HG03135 (cell line): ENCODE results near the gene DIO2.

Source experiments
- ATAC-seq: cut with Tn5 transposase; IDR thresholded peaks from one replicate; pipeline ENCODE4 v1.9.1; 2021; ENCODE audit warnings: mild to moderate bottlenecking, moderate library complexity; ENCODE audit not compliant: unreplicated experiment

Gene DIO2

DNA sequence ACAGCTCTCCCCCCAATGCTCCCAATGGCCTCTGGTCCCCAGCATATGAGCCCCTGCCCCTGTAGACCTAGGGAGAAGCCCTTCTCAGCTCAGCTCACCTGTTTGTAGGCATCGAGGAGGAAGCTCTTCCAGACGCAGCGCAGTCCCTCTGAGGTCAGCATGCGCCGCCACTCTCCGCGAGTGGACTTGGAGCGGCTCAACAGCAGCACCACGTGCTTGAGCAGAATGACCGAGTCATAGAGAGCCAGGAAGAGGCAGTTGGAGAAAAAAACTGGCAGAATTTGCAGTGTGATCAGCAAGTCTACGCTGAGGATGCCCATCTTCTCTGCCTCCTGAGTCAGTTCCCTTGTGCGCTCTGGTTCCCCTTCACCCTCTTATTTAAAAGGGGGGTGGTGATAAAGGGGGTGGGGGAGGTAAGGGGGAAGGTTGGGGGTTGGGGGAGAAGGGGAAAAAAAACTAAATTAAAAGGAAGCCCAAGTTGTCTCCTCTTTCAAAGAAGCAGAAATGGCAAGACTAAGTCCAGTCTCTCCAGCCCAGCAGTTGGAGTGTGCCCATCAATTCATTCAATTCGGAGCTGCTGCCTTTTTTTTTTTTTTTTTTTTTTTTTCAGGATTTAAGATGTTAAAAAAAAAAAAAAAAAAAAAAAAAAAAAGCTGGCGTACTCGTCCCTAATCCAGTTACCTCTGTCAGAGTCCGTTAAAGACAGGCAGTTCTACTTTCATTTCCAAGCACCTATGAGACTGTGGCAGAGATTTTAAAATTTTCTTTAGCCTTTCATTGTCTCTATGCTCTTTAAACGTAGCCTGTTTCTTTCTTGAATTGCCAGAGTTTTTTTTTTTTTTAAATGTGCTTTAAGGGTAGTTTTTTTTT lies at the start of gene DIO2:
TSS of gene DIO2 (minus strand) at position 352 of the 870 bp plus-strand sequence. CDS start at position 320, 32 bp downstream.
- ATAC-seq: no peak

DNA sequence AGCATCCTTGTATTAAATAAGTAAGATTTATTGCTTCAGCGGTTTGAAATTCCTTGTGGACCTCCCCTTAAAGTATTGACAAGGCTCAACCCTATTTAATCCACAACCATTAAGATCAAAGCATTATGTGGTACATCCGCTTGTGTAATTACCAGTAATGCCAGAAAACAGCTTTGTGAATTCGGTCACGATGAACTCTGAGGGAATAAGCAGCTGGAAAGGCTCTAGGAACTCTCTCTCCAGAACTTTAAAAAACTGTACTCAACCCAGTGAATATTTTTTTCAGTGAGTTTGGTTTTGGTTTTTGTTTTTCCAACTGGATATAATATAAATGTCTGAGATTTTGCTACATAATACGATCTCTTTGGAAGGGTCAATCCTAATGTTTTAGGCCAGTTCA lies 49.3 kb upstream of the DIO2 start:
- ATAC-seq: no peak

DNA sequence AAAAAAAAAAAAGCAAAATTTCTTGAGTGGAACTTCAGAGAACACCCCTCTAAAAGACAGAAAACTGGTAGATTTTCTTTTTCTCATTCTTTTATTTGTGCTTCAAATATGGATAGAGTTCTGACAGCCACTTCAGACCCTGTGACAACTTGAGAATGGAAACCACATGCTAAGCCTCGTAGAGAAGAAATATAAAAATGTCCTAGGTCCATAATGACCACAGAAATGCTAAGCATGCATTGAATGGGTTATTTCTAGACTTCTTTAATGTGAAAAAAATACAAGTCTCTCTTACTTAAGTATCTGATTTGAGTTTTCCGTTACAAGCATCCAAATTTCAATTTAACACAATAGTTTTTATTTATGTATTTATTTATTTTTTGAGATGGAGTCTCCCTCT lies 28.3 kb upstream of the DIO2 start:
- ATAC-seq: no peak

DNA sequence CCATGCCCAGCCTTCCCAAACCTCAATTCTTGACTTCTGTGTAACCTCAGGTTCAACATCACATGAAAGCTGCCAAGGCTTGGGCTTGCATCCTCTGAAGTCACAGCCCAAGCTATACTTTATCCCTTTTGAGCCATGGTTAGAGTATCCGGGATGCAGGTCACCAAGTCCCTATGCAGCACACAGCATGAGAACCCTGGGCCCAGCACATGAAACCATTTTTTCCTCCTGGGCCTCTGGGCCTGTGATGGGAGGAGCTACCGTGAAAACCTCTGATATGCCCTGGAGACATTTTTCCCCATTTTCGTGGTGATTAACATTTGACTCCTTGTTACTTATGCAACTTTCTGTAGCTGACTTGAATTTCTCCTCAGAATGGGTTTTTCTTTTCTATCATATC lies 25.8 kb upstream of the DIO2 start:
- no peak for ATAC-seq

DNA sequence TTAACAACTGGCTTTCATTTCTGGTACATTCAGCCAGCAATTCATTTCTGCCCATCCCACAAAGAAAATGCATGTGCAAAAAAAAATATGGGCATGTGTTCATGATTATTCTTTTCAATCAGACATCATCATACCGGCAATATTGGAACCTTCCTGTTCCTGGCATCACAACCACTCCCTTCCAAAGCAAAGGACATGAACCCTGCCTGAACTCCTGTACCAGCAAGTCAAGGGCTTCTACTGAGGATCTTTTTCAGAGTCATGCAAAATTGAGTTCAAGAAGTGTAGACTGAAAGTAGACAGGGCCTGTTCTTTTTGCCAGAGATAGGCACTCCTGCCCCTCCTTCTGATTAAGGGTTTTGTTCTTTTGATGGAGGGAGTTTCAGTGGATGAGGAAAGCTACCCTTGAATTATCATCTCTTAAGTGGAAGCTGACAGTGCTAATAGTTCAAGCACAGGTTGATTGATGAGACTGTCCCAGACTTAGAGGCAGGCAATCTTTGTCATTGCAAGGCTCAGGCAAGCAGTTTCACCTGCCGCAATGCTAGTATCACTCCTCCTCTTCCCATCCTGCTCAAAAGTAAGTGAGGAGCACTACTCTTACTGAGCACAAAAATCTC lies 22.3 kb upstream of the DIO2 start:
- ATAC-seq: no peak

DNA sequence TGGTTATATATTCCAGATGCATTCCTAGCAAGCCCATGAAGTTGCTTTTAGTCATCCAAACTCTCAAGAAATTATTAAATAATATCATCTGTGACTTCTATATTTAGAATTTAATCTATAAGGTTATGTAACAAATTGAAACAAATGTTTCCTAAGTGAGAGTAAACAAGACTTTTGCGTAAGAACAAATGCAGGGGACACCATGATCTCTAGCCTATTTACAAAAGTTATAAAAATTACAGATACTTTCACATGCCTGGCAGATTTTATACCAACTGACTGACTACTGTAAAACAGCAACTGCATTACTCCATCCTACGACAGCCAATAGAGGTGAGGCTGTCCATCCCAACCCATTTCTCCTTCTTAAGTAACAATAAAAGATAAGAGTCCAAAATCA lies 20.4 kb upstream of the DIO2 start:
- ATAC-seq: no peak

DNA sequence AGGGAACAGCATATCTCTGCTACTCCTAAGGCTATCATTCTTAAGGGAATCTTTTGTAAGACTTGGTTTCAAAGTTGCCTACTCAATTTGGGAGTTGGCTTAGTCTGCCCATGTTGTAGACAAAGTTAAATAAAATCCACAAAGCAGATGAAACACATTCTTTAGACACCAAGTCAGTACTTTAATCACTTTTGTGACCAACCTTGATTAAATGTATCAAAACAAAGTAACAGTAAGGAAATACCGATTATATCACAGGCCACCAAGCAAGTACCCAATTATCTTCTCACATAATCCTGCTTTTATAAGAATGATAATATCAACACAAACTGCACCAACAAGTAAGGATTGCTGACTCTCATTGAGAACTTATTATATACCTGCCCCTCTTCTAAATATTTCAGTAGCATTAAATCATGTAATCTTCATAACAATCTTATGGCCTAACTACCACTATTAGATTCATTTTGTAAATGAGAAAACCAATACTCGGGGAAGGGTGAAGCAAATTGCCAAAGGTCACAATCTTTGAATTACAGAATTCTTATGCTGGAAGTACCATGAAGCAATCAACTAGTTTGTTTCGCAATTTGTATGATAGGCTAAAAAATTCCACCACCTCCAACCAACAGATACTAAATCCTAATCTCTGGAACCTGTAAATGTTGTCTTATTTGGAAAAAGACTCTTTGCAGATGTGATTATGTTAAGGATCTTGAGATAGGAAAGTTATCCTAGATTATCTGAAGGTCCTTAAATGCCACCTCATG lies 12.6 kb upstream of the DIO2 start:
- no peak for ATAC-seq

DNA sequence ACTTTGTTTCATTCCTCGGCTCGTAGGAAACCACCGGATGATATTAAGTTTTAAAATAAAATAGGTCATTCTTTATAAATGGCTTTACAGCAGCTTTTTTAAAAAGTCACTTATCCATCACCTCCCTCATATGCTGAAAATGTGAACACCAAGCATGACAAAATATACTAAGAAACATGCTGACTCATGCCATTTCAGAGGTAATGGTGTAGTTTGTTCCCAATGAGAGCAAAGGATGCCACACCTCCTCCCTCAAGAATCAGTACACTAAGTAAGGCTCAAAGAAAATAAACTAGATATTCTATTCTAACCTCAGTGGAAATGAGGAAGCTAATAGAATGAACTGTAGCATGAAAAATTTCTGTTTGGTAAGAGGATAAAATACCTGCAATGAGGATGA lies 5.5 kb upstream of the DIO2 start:
- ATAC-seq: no peak

DNA sequence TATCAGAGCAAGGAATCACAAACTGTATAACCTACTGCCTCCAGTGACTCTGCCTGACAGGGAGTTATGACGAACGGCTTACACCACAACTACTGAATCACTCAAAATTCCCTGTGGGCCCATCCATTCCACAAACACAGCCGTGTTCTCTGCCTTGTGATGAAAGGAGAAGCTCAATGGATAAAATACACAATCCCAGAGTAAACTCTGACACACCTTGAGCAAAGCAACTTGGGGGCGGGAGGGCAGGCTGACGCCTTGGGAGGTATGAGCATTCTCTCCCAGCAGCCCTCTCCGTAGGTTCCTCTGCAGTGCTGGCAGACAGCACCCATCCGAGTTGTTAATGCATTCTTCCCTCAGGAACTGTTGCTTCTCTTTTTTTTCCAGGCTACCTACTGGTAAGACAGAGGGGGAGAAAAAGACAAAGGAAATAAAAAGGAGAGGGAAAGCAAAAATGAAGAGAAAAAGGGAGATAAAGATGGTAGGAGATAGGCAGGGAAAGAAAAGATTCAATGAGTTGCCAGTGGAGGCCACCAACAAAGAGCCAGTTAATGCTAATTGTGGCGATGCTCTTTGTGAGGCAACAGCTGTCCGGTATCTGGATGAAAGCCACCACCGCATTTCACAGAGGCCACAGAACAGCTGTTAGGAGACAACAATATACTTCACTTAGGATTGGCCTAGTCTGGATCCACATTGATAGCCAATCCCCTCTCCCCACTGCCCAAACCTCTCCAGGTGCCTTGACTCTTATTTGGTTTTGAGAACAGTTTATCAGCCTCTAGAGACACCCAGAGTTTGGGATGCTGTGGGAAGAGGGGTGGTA lies 4.7 kb upstream of the DIO2 start:
- no peak for ATAC-seq

DNA sequence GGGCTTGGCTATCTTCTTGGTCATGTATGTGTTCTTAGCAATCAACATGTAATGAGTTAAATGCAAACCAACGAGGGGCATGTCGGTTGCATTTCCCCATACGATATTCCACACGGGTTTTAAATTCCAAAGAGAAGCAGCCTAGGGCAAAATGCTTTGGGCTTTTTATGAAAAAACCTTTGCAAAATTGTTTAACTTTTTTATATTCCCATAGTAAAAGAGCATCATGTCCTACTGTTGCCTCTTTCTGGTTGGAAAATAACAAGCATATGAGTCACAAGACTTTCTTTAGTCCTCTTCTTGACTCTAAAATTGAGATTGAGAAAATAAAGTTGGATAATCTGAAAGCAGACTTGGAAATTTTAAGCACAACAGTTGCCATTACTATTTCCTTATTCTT lies 3.8 kb upstream of the DIO2 start:
- no peak for ATAC-seq

DNA sequence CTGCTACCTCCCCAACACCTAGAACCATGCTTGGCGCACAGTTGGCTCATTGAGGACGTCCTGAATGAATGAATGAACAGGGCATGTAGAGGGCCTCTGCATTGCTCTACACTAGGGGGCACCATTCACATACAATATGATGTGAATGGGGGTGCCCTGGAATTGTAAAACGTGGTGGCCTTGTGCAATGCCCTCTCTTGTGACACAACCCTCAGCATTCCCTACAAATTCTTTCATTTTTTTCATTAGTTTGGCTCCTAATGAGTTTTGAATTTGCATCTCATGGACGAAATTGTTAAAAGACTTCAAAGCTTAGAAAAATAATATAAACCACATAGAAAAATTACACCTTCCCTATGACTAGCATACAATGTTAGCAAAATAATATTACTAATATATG lies 2.3 kb upstream of the DIO2 start:
- ATAC-seq: peak; percentile 50

DNA sequence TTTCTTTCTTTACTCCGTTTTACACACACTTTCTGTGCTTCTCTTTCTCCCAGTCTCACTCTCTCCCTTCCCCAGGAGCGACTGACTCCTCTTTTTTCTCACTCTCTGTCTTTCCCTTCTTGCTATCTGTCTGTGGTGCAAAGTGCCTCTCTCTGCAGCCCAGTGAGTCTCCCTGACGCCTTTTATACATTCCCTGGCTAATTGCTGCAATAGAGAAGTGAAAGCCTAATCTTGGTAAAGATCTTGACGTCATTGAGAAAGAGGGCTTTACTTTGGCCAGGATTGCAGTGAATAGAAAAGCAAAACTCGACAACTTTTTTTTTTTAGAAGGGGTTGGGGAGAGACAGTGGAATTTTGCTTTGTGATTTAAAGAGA lies 706 bp upstream of the DIO2 start:
- no peak for ATAC-seq

DNA sequence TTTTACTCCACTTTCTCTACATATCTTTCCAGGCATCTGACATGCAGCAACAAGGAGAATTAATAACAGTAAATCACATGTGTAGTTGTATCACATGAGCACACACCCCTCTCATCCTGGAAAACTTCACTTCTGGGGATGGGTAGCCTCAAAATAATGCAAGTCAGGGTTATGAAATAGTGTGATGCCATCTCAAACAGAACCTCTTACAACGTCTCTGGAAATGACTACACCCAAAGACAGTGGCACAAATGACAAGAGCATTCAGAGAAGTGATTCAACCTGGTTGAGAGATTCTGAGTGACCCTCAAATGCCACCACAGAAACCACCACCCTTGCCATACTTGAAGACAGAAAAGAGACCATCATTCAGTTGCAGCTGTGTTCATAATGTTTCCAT lies 2.8 kb downstream of the DIO2 start:
- no peak for ATAC-seq

DNA sequence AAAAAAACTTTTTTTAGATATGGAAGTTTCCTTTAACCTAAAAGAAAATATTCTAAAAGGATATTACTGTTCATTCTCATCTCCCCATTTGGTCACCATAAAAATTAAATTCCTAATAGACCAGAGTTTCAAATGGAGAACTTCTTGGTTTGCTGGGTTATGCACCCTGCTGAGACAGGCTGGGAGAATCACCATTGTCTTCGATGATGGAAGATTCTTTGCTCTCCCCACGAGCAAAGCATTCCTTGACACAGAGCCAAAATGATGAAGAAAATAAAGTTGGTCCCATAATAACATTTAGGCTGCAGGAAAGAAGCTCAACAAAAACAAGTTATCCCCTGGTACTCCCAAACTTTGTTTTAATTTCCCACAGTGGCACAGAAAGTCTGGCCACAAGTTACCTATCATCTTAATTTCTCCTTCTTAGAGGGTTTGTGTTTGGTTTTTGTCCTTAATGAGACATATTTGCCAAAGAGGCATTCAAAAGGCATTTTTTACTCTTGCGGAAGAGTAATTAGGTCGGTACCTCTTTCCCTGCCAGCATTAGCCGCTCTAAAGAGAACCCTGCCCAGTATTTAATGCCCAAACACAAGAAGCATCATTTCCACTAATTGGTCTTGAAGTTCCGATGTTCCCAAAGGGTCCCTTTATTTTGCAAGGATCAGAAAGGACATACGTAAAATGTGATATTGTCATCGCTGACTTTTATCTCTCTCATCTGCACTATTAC lies 4.8 kb downstream of the DIO2 start:
- ATAC-seq: no peak

DNA sequence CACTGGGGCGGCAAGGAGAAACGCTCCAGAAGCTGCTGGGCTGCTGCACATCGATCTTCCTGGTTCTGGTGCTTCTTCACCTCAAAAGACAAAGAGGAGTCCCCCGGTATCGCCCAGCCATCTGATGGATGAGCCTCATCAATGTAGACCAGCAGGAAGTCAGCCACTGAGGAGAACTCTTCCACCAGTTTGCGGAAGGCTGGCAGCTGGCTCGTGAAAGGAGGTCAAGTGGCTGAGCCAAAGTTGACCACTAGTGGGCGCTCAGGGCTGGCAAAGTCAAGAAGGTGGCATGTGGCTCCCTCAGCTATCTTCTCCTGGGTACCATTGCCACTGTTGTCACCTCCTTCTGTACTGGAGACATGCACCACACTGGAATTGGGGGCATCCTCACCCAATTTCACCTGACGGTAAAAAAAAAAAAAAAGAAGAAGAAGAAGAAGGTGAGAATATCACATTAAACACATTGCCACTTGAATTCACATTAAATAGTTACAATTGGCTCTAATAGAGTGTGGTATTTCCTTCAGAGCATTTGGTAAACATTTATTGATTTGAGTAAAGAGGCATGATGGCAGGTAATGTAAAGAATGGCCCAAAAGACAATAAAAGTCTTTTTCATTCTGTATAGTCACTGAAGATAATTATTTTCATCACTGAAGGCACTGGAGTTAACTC lies 8.3 kb downstream of the DIO2 start:
- ATAC-seq: no peak

DNA sequence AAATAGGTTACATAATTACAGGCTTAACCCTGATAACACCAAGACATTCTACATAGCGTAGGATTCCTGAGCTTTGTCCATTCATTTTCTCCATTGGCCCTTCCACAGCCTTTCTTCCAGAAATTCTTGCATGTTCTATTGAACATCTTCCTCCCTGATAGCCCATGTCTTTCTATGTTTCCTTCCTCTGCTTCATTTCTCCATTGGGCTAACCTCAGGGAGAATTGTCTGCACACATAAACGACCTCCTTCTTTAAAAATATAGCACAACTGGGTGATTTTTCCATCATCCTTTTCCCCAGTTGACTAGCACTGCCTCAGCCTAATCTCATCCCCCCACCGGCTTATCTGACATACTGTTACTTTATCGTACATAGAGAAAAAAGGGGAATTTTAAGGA lies 11.2 kb downstream of the DIO2 start:
- ATAC-seq: no peak

DNA sequence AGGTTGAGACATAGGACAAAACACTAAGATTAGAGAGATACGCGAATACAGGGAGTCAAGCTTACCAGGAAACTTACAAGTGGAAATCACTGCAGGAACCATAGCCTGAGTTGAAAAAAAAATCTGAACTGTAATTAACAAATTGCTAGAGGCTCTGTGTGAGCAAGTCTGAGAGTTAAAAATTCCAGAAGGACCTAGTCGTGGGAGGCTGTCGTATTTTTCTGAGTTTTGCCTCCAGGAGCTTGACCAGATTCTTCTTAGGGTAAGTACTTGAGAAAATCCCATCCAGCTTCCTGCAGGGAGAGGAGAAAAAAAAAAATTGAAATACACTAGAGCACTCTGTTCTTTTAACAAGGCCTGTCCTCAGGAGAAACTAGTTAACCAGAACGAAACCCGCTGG lies 22.7 kb downstream of the DIO2 start:
- no peak for ATAC-seq

DNA sequence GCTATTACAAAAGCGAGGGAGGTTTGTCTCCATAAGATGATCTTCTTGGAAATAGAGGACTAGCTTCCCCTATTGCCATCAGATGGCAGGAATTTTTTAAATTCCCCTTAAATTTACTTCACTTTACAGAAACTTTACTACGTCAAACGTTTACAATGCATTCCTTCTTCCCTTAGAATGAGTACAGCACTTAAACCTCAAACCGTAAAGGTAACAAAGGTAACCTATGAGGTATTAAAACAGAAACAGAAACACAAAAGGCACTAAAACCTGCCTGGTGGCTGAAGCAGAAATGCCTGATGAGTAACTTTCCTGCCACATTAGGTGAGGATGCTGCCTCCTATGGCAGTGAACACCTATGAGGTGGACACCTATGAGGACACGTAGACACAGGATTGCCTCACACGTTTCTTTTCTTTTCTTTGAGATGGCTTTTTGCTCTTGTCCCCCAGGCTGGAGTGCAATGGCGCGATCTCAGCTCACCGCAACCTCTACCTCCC lies 25.0 kb downstream of the DIO2 start:
- ATAC-seq: no peak

DNA sequence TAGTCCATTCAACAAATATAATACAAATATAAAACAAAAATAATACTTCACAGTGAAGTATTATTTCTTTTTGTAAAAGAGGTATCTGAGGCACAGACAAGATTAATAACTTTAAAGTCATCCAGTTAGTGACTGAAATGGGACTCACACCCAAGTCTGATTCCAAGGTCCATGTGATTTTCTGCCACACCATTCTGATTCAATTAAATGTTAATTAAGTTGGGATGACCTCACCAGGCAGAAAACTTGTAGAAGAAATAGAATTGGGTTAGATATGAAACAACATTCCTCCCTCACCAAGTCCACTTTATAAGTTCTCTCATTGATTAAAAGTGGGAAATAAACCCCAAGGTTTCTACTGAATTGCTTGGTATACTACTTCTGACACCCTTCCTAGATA lies 34.4 kb downstream of the DIO2 start:
- ATAC-seq: no peak
